Activated CD8-positive, alpha-beta memory T cell treated with anti-CD3 and anti-CD28 coated beads, Interleukin-2, amount 10 ng/mL, durations not matched to agents 7 days and 5 days (primary cell): Measurements from ENCODE around the gene EXOC4. TPM values are rescaled to one million over a fixed set of nuclear protein-coding genes. Genes with fewer than 3 reads are reported as not detected.

Experiments used
- ATAC-seq: fragments of 150-1000 bp; cut with Tn5 transposase; one replicate; pipeline ENCODE4 v1.10.0; 2021; ENCODE audit warnings: moderate library complexity
- CTCF ChIA-PET: fragments of 350-600 bp; sonication (Branson Sonifier 250); formaldehyde crosslinking; loops from one replicate; lab custom pipeline; 2021; ENCODE audit warnings: antibody characterized with exemption; lab: Charles Lee
- DNase-seq: peaks from one replicate; pipeline ENCODE4 v3.0.0-alpha.2; 2020
- H3K27ac Mint-ChIP-seq: one replicate; pipeline ENCODE4 v1.8.0; 2021; ENCODE audit warnings: mild to moderate bottlenecking, mixed read lengths
- H3K27me3 Mint-ChIP-seq: one replicate; pipeline ENCODE4 v1.8.0; 2021; ENCODE audit warnings: mixed read lengths
- H3K36me3 Mint-ChIP-seq: one replicate; pipeline ENCODE4 v1.8.0; 2021; ENCODE audit warnings: mild to moderate bottlenecking, mixed read lengths
- H3K4me1 Mint-ChIP-seq: one replicate; pipeline ENCODE4 v1.8.0; 2021; ENCODE audit warnings: mixed read lengths
- H3K4me3 Mint-ChIP-seq: one replicate; pipeline ENCODE4 v1.8.0; 2021; ENCODE audit warnings: mild to moderate bottlenecking, moderate library complexity, mixed read lengths
- H3K9me3 Mint-ChIP-seq: one replicate; pipeline ENCODE4 v1.8.0; 2022; ENCODE audit warnings: low read depth, mixed read lengths
- total RNA-seq, 2 experiments: library from RNA; stranded (reverse); gene quantifications; one replicate each; pipeline ENCODE4 v1.2.3, GENCODE V29; 2021

The EXOC4 gene
- total RNA-seq, 2 experiments from 2014 or later: 68.6 to 88.3 TPM

GRCh38 chr7:133751079-133751478, 498.2 kb downstream of the EXOC4 start:
- no peak overlapping the region for H3K4me3 Mint-ChIP-seq
- no peaks in the 10 kb centered on the region for H3K9me3 Mint-ChIP-seq
- H3K27ac Mint-ChIP-seq: no peak overlapping the region
- no peaks in the 10 kb centered on the region for H3K36me3 Mint-ChIP-seq
- no peak for ATAC-seq
- no peaks in the 10 kb centered on the region for H3K27me3 Mint-ChIP-seq
- H3K4me1 Mint-ChIP-seq: no peaks in the 10 kb centered on the region
- DNase-seq: no peak
- CTCF ChIA-PET: no interaction called here

GRCh38 chr7:133753513-133753912, 500.6 kb downstream of the EXOC4 start:
- Mint-ChIP-seq H3K4me3 (no peak overlapping the region), H3K4me1 (no peaks in the 10 kb centered on the region), H3K27ac (no peak overlapping the region), H3K9me3 (no peaks in the 10 kb centered on the region), H3K36me3 (no peaks in the 10 kb centered on the region), H3K27me3 (no peaks in the 10 kb centered on the region)
- no peak for DNase-seq
- ATAC-seq: no peak
- CTCF ChIA-PET: interaction anchor here (1.4 kb wide), 1 partner anchor 16 kb away, joined by 4 read pairs; no protein-coding TSS in a partner anchor

- H3K4me3 Mint-ChIP-seq: no peak overlapping the region
- no peak overlapping the region for H3K27ac Mint-ChIP-seq
- H3K36me3 Mint-ChIP-seq: no peaks in the 10 kb centered on the region
- CTCF ChIA-PET: no interaction called here
- DNase-seq (no peak), ATAC-seq (no peak)
- H3K9me3 Mint-ChIP-seq: no peaks in the 10 kb centered on the region
- H3K27me3 Mint-ChIP-seq: no peaks in the 10 kb centered on the region
- no peaks in the 10 kb centered on the region for H3K4me1 Mint-ChIP-seq
Observed at GRCh38 chr7:133754708-133755107, 501.8 kb downstream of the EXOC4 start.

- Mint-ChIP-seq H3K36me3 (no peaks in the 10 kb centered on the region), H3K27ac (no peak overlapping the region)
Observed at GRCh38 chr7:133755901-133756300, 503.0 kb downstream of the EXOC4 start.

DNA sequence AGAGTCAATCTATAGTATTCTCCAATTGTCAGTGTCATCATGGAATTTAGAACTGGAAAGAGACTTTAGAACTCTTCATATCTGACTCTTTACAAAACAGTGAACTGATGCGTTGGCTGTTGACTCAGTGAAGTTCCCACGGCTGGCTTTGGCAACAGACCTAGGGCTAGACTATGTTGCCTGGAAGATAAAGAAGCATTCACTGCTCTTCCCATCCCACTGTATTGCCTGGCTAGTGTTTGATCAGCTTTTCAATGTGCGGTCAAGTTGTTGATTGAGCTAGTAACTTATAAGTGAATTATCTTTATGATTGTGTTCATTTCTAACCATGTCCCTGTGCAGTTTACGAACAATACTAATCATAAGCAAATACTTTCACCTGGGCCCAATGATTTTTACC, 508.6 kb downstream of the EXOC4 start:
- no peak overlapping the region for H3K27ac Mint-ChIP-seq
- no peak for DNase-seq
- H3K36me3 Mint-ChIP-seq: no peaks in the 10 kb centered on the region
- no peaks in the 10 kb centered on the region for H3K27me3 Mint-ChIP-seq
- CTCF ChIA-PET: no interaction called here
- H3K9me3 Mint-ChIP-seq: no peaks in the 10 kb centered on the region
- H3K4me3 Mint-ChIP-seq: no peak overlapping the region
- no peaks in the 10 kb centered on the region for H3K4me1 Mint-ChIP-seq
- no peak for ATAC-seq

More at GRCh38 chr7:133755901-133756300, 503.0 kb downstream of the EXOC4 start:
- Mint-ChIP-seq H3K4me1 (no peaks in the 10 kb centered on the region), H3K27me3 (no peaks in the 10 kb centered on the region), H3K4me3 (no peak overlapping the region), H3K9me3 (no peaks in the 10 kb centered on the region)
- CTCF ChIA-PET: no interaction called here
- DNase-seq (no peak), ATAC-seq (no peak)

- CTCF ChIA-PET: no interaction called here
- Mint-ChIP-seq H3K4me1 (no peaks in the 10 kb centered on the region), H3K4me3 (no peak overlapping the region), H3K36me3 (no peaks in the 10 kb centered on the region), H3K9me3 (no peaks in the 10 kb centered on the region), H3K27me3 (no peaks in the 10 kb centered on the region), H3K27ac (no peak overlapping the region)
- ATAC-seq: no peak
- no peak for DNase-seq
Observed at GRCh38 chr7:133763076-133763640, 510.3 kb downstream of the EXOC4 start.

GRCh38 chr7:133769668-133770067, 516.8 kb downstream of the EXOC4 start:
- Mint-ChIP-seq H3K27ac (no peak overlapping the region), H3K9me3 (no peaks in the 10 kb centered on the region), H3K27me3 (no peaks in the 10 kb centered on the region), H3K4me1 (no peaks in the 10 kb centered on the region), H3K4me3 (no peak overlapping the region), H3K36me3 (no peaks in the 10 kb centered on the region)
- CTCF ChIA-PET: interaction anchor here (0.8 kb wide), 1 partner anchor 16 kb away, joined by 4 read pairs; no protein-coding TSS in a partner anchor
- DNase-seq (no peak), ATAC-seq (no peak)

- Mint-ChIP-seq H3K9me3 (no peaks in the 10 kb centered on the region), H3K27ac (no peak overlapping the region), H3K4me1 (no peaks in the 10 kb centered on the region), H3K36me3 (no peaks in the 10 kb centered on the region), H3K4me3 (no peak overlapping the region), H3K27me3 (no peaks in the 10 kb centered on the region)
- ATAC-seq (no peak), DNase-seq (no peak)
- CTCF ChIA-PET: no interaction called here
Observed at GRCh38 chr7:133770863-133771492, 518.1 kb downstream of the EXOC4 start.

GRCh38 chr7:133771788-133772419, 519.0 kb downstream of the EXOC4 start:
- Mint-ChIP-seq H3K27me3 (no peaks in the 10 kb centered on the region), H3K36me3 (peaks cover 2% of the 10 kb centered on the region), H3K4me3 (no peak overlapping the region), H3K4me1 (no peaks in the 10 kb centered on the region), H3K27ac (no peak overlapping the region), H3K9me3 (no peaks in the 10 kb centered on the region)
- ATAC-seq: no peak
- DNase-seq: no peak
- CTCF ChIA-PET: no interaction called here

DNA sequence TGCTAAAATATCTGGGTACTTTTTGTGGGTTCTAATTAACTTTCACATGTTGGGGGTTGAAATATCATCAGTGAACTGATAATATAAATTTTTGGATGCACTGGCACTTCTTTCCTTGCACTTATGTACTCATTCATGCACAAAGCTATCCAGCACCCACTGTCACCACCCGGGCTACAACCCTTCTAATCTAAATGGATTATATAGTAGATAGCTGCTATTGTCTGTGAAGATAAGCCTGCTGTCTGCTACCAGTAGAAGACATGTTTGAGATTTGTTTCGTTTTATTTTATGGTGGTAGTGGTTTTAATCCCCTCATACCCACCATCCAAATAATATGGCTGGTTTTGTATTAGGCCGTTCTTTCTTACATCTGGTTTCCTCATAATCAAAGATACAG, 520.7 kb downstream of the EXOC4 start:
- peaks cover 11% of the 10 kb centered on the region for H3K4me1 Mint-ChIP-seq
- DNase-seq (no peak), ATAC-seq (no peak)
- peaks cover 5% of the 10 kb centered on the region for H3K36me3 Mint-ChIP-seq
- no peaks in the 10 kb centered on the region for H3K9me3 Mint-ChIP-seq
- no peaks in the 10 kb centered on the region for H3K27me3 Mint-ChIP-seq
- no peak overlapping the region for H3K27ac Mint-ChIP-seq
- no peak overlapping the region for H3K4me3 Mint-ChIP-seq
- CTCF ChIA-PET: no interaction called here

GRCh38 chr7:133775201-133775600, 522.3 kb downstream of the EXOC4 start:
- H3K4me1 Mint-ChIP-seq: peaks cover 12% of the 10 kb centered on the region
- H3K27ac Mint-ChIP-seq: no peak overlapping the region
- no peaks in the 10 kb centered on the region for H3K27me3 Mint-ChIP-seq
- peaks cover 12% of the 10 kb centered on the region for H3K36me3 Mint-ChIP-seq
- ATAC-seq (no peak), DNase-seq (no peak)
- CTCF ChIA-PET: no interaction called here
- H3K4me3 Mint-ChIP-seq: no peak overlapping the region
- H3K9me3 Mint-ChIP-seq: peaks cover 2% of the 10 kb centered on the region

DNA sequence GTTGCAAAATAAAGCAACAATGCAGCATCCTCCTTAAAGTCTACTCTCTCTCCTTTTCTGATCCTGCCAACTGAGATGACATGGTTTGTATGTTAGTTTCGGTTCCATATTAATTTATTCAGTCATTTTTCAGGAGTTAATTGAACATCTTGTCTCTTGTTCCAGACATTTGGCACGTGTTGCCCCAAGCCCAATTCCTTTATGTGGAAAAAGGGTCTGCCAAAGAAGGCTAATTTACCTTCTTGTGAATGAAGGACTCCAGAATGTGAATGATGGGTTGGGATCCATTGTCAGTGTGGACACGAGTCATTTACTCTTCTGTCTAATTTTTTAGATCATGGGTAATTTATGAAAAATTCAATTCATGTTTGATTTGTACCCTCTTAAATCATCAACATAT, 523.4 kb downstream of the EXOC4 start:
- H3K27me3 Mint-ChIP-seq: no peaks in the 10 kb centered on the region

GRCh38 chr7:133777701-133778100, 524.8 kb downstream of the EXOC4 start:
- Mint-ChIP-seq H3K4me1 (peaks cover 12% of the 10 kb centered on the region), H3K4me3 (no peak overlapping the region), H3K36me3 (peaks cover 12% of the 10 kb centered on the region), H3K9me3 (peaks cover 2% of the 10 kb centered on the region), H3K27ac (no peak overlapping the region), H3K27me3 (no peaks in the 10 kb centered on the region)
- ATAC-seq: no peak
- DNase-seq: no peak
- CTCF ChIA-PET: no interaction called here

More for the DNA sequence above, 523.4 kb downstream of the EXOC4 start:
- Mint-ChIP-seq H3K27ac (no peak overlapping the region), H3K4me3 (no peak overlapping the region), H3K4me1 (peaks cover 12% of the 10 kb centered on the region), H3K36me3 (peaks cover 12% of the 10 kb centered on the region), H3K9me3 (peaks cover 2% of the 10 kb centered on the region)
- ATAC-seq: no peak
- CTCF ChIA-PET: no interaction called here
- no peak for DNase-seq

DNA sequence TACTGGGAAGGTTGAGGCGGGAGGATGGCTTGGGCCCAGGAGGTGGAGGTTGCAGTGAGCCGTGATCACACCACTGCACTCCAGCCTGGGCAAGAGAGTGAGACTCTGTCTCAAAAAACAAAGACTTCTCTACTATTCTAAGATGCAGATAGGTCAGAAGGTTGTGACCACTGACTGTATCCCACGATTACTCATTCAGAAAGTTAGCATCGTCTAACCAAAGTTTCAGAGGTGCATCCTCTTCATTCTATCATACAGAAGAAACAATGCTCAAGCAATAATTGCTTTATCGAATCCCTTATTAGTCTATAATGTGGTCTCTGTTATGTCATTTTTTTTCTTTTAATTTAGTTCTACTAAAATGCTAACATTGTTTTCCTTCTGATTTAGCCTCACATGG, 525.6 kb downstream of the EXOC4 start:
- H3K4me1 Mint-ChIP-seq: peaks cover 12% of the 10 kb centered on the region
- peak; percentile 63 for ATAC-seq

More for the DNA sequence above, 525.6 kb downstream of the EXOC4 start:
- Mint-ChIP-seq H3K27me3 (no peaks in the 10 kb centered on the region), H3K27ac (no peak overlapping the region), H3K36me3 (peaks cover 12% of the 10 kb centered on the region), H3K4me3 (no peak overlapping the region), H3K9me3 (peaks cover 2% of the 10 kb centered on the region)
- no peak for DNase-seq
- CTCF ChIA-PET: no interaction called here
